Frontal cortex (tissue), 4 donors: ENCODE data around the gene USP28. TPM values are rescaled to one million over a fixed set of nuclear protein-coding genes. Genes with fewer than 3 reads are reported as not detected.
"Not testable (repeated sequence)": the region's sequence is repeated elsewhere in the genome, so short reads cannot be mapped to it uniquely, and the experiment has no call there.

Experiments used
- DNase-seq, 2 donors: peaks; one replicate each; pipeline ENCODE4 v3.0.0; 2012; ENCODE audit warnings: low spot score in 2 of 2
- FAIRE-seq: peaks from 2 replicates; lab custom pipeline; 2012; peaks lifted over from hg19 to GRCh38; lab: Jason Lieb, UNC
- total RNA-seq: library from RNA; depleted of rRNA; stranded (reverse); fragments of >200 nt; gene quantifications from one replicate; pipeline ENCODE4 v1.2.3, GENCODE V29; 2014
- donor health status: control.
- donor health status: control.
- donor health status: control.

Gene USP28
- total RNA-seq, 1 donor from 2014 or later = 28.1 TPM

- DNase-seq (no peak), FAIRE-seq (no peak)
Measured at GRCh38 chr11:113841691-113842090, 33.7 kb downstream of the USP28 start.

- FAIRE-seq = no peak
- DNase-seq = no peak
Measured at GRCh38 chr11:113840932-113841664, 34.3 kb downstream of the USP28 start.

DNA sequence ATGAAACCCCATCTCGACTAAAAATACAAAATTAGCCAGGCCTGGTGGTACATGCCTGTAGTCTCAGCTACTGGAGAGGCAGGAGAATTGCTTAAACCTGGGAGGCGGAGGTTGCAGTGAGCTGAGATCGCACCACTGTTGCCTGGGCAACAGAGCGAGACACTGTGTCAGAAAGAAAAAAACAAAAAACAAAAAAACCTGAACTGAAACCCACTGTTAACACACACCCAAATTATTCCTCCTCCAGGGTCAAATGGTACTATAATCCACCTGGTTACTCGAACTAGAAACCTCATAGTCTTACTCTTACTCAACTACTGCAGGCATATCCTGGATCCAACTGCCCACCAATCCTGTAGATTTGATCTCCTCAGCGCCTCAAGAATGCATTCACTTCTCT lies 35.5 kb downstream of the USP28 start:
- DNase-seq (no peak), FAIRE-seq (no peak)

- no peak for FAIRE-seq
Measured at GRCh38 chr11:113838005-113838404, 37.4 kb downstream of the USP28 start.

DNA sequence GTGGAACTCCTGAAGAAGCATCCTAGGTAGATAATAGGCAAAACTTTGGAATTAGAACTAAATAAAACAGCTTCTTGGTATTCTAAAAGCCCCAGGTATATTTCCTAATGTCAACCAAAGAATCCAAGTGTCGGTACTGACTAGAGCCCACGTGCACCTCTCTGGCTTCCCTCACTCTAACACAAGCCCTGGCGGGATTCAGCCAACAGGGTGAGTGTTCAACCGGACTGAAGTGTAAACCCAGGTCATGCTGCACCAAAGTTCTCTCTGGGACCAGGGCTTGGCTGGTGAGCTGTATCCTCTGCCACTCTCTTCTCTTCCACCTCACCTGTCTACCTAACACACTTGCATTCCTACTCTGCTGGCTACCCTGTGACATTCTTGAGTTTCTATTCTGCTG lies 40.1 kb downstream of the USP28 start:
- DNase-seq (no peak), FAIRE-seq (no peak)

More at GRCh38 chr11:113838005-113838404, 37.4 kb downstream of the USP28 start:
- DNase-seq = no peak

DNA sequence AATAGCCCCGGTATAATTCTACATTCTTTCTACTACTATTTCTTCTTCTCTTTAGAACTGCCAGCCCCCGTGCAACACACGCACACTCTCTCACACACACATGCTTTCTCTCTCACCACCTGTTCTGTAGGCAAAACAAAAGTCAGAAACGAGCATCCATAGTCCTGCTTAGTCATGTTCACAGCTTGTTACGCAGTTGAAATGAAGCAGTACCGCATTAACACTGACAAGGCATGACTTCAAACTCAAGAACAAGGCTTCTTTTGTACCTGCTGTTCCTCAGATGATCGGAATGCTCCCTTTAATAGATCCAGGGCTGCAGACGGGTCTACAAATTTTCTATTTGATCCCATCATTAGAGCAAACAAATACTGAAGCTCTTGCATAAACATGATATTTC lies 42.2 kb downstream of the USP28 start:
- DNase-seq (no peak), FAIRE-seq (no peak)

DNA sequence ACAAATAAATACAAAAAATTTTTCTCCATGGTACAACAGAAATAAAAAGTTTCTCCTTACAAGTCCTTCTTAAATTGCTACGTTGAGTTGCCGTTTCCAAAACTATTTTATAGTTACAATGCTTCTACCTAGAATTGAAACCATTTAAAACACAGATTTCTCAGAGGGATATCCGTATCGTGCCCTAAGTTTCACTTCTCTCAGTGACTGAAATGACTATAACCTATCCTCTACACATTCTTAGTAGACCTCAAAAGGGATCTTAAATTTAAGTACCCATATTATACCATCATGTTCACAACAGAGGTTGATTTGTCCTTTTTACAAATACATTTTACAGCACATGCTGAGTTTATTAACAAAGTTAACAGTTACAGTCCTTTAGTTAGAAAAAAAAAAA lies 44.1 kb downstream of the USP28 start:
- FAIRE-seq (no peak), DNase-seq (no peak)

DNA sequence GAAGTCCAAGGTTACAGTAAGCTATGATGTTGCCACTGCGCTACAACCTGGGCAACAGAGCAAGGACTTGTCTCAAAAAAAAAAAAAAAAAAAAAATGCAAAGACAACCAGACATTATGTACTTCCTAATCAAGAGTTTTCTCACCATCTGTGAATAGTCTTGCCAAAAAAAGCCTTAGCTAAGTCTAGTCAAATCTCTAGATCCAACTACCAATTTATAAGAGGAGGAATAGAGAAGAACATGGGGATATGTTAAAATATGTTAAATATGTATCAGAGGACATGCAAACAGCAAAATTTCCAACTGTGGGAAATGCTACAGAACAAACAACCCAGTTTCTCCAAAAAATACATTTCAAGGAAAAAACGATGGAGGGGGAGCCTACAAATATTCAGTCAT lies 45.6 kb downstream of the USP28 start:
- no peak for FAIRE-seq
- no peak for DNase-seq

- DNase-seq (no peak), FAIRE-seq (no peak)
Measured at GRCh38 chr11:113828191-113828590, 47.2 kb downstream of the USP28 start.

DNA sequence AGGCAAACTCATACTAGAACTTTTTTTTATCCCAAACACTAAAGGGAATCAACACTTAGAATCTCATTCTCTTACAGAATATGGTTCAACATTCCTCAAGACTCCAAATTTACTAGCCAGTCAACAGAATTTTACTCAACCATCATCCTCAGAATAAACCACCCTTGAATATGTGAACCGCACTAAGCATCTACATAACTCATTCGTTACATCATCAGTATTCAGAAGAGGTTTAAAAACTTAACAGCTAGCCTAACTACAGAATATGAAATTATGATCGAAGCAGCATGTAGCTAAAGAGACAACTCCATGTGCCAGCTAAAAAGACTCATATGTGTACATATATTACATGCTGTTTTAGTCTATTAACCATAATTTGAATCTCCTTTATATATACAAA lies 47.9 kb downstream of the USP28 start:
- FAIRE-seq = no peak

DNA sequence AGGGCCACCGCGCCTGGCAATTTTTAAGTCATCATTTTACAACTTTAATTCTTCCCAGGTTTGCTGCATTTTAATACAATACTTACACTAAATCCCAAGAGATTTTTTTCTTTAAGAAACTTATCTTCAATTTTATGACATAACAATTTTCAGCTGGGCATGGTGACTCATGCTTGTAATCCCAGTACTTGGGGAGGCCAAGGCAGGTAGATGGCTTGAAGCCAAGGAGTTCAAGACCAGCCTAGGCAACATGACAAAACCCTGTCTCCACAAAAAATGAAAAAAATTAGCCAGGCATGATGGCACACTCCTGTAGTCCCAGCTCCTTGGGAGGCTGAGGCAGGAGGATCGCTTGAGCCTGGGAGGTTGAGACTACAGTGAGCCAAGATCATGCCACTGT lies 56.9 kb downstream of the USP28 start:
- DNase-seq (no peak), FAIRE-seq (no peak)

More for the DNA sequence above, 47.9 kb downstream of the USP28 start:
- no peak for DNase-seq

DNA sequence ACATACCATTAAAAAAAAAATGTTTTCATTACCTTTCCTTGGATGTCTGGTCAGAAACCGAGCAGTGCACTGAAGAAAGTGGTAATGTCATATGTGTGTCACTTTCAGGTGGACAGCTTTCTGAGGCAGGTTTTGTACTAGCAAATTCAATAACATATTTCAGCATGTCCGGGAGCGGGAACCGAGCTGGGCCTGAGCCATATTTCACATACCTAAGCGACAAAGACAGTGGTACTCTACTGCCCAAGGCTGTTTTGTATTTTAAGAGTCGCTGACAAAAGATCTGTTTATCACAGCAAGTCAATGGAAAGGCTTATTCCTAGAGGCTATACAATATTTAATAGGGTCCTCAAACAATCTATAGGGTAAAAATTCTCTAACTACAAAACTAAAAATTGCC lies 57.7 kb downstream of the USP28 start:
- FAIRE-seq (no peak), DNase-seq (no peak)

DNA sequence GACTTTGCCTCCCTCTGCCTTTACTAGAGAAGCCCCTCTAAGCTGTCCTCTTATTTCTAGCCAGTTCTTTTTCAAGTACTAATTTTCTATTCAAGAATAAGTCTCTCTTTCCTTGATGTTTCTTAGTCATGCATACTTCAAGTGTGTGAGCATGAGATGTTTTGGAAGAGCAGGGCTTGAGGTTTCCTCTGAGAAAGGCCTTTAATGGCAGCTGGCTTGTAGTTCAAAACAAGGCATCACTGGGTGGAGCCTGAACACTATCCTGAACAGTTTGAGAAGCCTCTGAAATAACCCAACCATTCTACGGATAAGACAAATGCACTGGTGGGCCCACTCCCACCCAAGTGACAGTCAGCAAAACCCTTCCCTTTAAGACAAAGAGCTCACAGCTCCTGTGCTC lies 58.2 kb downstream of the USP28 start:
- FAIRE-seq (no peak), DNase-seq (no peak)

- no peak for FAIRE-seq
- DNase-seq = no peak
Measured at GRCh38 chr11:113814181-113814580, 61.2 kb downstream of the USP28 start.

- no peak for FAIRE-seq
- DNase-seq = no peak
Measured at GRCh38 chr11:113808931-113809330, 66.4 kb downstream of the USP28 start.

- DNase-seq = no peak
- FAIRE-seq = no peak
Measured at GRCh38 chr11:113806406-113806805, 69.0 kb downstream of the USP28 start.

GRCh38 chr11:113805640-113806039 lies 69.7 kb downstream of the USP28 start:
- DNase-seq (no peak), FAIRE-seq (no peak)

GRCh38 chr11:113802621-113803020 lies 72.8 kb downstream of the USP28 start:
- DNase-seq (no peak), FAIRE-seq (no peak)

GRCh38 chr11:113796663-113797259 lies 78.6 kb downstream of the USP28 start:
- DNase-seq (peak; percentile 42 to 58), FAIRE-seq (peak; percentile 43)

- no peak for DNase-seq
- no peak for FAIRE-seq
Measured at GRCh38 chr11:113789675-113790320, 85.6 kb downstream of the USP28 start.

- not testable (repeated sequence) for FAIRE-seq, DNase-seq
Measured at GRCh38 chr11:113789016-113789415, 86.4 kb downstream of the USP28 start.
